Measurements from ENCODE around the gene SPSB2.

Gene SPSB2

DNA sequence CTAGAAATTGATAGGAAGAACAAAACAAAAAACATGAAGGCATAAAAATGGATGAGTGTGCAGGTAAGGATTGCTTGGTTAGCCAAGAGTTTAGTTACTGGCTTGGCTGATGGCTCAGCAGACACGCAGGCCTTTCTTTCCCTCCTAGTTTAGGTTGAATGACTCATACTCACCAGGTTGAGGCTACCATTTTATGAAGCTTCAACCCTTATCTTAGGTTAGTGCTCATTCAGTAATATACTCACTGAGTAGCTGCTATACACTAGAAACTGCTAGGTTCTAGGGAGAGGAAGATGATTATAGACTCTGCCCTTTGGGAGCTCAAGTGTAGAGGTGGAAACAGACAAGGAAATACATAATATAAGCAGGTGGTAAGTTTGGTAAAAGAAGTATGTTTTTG lies 38.8 kb downstream of the SPSB2 start:
- TF ChIP-seq, protein P1, sequence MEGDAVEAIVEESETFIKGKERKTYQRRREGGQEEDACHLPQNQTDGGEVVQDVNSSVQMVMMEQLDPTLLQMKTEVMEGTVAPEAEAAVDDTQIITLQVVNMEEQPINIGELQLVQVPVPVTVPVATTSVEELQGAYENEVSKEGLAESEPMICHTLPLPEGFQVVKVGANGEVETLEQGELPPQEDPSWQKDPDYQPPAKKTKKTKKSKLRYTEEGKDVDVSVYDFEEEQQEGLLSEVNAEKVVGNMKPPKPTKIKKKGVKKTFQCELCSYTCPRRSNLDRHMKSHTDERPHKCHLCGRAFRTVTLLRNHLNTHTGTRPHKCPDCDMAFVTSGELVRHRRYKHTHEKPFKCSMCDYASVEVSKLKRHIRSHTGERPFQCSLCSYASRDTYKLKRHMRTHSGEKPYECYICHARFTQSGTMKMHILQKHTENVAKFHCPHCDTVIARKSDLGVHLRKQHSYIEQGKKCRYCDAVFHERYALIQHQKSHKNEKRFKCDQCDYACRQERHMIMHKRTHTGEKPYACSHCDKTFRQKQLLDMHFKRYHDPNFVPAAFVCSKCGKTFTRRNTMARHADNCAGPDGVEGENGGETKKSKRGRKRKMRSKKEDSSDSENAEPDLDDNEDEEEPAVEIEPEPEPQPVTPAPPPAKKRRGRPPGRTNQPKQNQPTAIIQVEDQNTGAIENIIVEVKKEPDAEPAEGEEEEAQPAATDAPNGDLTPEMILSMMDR (IDR thresholded peaks at IDR 0.05; ENCODE audit: control extremely low read depth, extremely low read depth, low read depth, missing control alignments) = no peak
- DNase-seq (ENCODE audit: extremely low spot score) = no peak
- ChIA-PET POLR2A (interaction anchor here (0.8 kb wide), 1 partner anchor 17 kb away, joined by 5 read pairs; the partner anchor contains the start of gene CDCA3), CTCF (interaction anchor here (0.7 to 5.7 kb wide), 26 partner anchors 10 to 141 kb away, joined by 3 to 46 read pairs (median 4); partner anchors contain the start of genes CD4, CDCA3, GPR162 and LAG3)

DNA sequence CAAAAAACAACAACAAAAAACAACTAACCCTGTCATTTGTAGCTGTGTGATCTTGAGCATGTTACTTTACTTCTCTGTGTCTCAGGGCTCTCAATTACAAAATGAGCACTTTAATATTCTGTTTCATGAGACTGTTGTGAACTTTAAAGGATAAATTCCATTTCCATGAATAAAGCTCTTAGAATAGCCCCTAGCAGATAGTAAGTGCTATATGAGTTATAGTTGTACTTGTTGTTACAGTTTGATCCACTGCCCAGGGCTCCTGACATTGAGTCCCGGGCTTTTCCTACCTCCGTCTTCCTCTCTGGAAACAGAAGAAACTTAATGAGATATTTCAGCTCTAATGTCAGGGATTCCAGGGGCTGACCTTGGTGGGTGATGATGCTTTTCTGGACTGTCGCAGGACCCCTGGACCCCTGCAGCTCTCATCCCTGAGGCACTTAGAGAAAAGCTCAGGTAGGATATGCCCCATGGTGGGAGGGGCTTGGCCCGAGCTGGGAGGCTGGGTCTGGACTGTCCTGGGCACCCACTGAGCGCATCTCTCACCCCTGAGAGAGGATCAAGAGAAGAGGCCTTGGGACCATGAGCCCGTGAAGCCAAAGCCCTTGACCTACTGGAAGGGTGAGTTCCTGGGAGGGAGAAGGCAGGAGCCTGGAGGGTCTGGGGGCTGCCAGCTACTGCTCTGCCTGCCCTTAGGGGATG lies 39.8 kb downstream of the SPSB2 start:
- CTCF ChIA-PET = interaction anchor here (0.9 to 5.7 kb wide), 13 partner anchors 9 to 275 kb away, joined by 3 to 46 read pairs (median 7); partner anchors contain the start of genes C1RL, CDCA3, LAG3 and MLF2
- POLR2A ChIA-PET = interaction anchor here (0.5 kb wide), 1 partner anchor 72 kb away, joined by 3 read pairs; no protein-coding TSS in a partner anchor
- TF ChIP-seq, protein P1 (IDR thresholded peaks at IDR 0.05; ENCODE audit: control extremely low read depth, extremely low read depth, low read depth, missing control alignments) = no peak
- DNase-seq (ENCODE audit: extremely low spot score) = no peak

DNA sequence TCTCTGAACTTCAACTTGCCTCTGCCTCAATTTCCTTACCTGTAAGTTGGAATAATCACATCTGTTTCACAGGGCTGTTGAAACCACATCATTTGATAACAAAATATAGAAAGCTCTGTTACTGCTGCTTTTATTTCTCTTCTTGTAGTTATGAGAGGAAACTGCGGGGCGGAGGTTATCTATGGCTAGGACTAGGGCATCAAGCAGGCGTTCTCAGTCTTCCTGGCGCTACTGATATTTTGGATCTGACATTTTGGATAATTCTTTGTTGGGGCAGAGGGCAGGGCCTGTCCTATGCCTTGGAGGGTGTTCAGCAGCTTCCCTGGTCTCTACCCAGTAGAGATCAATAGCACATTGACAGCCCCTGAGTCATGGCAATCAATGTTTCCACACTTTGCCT lies 41.0 kb downstream of the SPSB2 start:
- ChIA-PET POLR2A (no interaction called here), CTCF (interaction anchor here (1.2 to 5.7 kb wide), 7 partner anchors 8 to 279 kb away, joined by 3 to 46 read pairs (median 5); partner anchors contain the start of genes CDCA3, GNB3, GPR162 and TPI1)
- TF ChIP-seq, protein P1 (IDR thresholded peaks at IDR 0.05; ENCODE audit: control extremely low read depth, extremely low read depth, low read depth, missing control alignments) = no peak
- no peak for DNase-seq (ENCODE audit: extremely low spot score)

DNA sequence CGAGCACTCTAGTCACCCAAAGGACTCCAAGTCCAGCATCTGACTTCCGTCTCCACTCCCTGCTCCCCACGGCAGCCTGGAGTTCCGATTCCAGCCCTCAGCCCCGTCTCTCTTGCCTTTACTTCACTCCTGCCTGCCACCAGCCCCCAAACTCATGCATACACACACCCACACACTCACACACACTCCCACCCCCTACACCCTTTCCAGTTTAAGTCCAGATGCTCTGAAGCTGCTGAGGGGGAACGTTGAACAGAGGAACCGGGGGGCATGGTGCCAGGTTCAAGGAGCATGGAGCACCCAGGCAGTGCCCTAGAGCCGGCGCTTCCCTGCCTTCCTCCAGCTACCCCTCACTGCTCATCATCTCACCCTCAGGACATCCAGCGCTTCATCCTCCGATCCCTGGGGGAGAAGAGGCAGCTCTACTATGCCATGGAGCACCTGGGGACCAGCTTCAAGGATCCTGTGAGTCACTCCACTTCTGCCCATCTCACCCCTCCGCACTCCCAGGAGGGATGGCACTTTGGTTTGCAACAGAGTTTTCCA lies 41.6 kb downstream of the SPSB2 start:
- CTCF ChIA-PET = interaction anchor here (0.9 to 3.8 kb wide), 8 partner anchors 9 to 278 kb away, joined by 3 to 15 read pairs (median 3); partner anchors contain the start of genes GNB3, GPR162, SPSB2 and TPI1
- no peak for DNase-seq (ENCODE audit: extremely low spot score)
- POLR2A ChIA-PET = no interaction called here
- TF ChIP-seq, protein P1 (IDR thresholded peaks at IDR 0.05; ENCODE audit: control extremely low read depth, extremely low read depth, low read depth, missing control alignments) = no peak

DNA sequence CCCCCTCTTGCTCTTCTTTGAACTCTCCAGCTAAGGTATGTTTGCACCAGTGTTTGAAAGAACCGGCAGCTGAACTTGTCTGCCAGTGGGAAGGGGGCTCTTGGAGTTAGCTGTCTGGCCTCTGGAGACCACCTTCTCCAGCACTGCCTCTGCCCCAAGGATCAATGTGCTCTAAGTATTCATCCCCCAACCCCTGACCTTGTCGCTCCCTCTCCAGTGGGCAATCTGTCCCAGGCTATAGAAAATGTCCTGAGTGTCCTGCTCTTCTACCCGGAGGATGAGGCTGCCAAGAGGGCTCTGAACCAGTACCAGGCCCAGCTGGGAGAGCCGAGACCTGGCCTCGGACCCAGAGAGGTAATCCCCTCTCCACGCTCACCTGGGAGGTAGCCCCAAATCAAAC lies 42.1 kb downstream of the SPSB2 start:
- TF ChIP-seq, protein P1 (IDR thresholded peaks at IDR 0.05; ENCODE audit: control extremely low read depth, extremely low read depth, low read depth, missing control alignments) = no peak
- CTCF ChIA-PET = interaction anchor here (0.8 to 3.8 kb wide), 11 partner anchors 9 to 277 kb away, joined by 3 to 15 read pairs (median 4); partner anchors contain the start of genes GNB3, MLF2, SPSB2 and TPI1
- POLR2A ChIA-PET = interaction anchor here (1.3 kb wide), 1 partner anchor 36 kb away, joined by 5 read pairs; the partner anchor contains the start of gene TPI1
- DNase-seq (ENCODE audit: extremely low spot score) = no peak

DNA sequence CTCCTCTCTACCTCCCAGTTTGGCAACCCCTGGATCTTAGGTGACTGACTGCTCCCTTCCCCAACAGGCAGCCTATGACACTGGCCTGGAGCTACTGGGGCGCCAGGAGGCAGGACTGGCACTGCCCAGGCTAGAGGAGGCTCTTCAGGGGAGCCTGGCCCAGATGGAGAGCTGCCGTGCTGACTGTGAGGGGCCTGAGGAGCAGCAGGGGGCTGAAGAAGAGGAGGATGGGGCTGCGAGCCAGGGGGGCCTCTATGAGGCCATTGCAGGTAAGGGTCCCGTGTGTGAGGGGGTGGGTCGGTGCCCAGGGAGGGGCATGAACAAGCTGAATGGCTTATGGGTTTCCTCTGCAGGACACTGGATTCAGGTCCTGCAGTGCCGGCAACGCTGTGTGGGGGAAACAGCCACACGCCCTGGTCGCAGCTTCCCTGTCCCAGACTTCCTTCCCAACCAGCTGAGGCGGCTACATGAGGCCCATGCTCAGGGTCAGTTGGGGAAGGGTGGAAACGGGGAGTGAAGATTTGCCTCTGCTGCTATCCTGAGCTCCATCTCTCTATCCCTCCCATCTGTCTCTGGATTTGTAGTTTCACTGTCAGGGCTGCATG lies 42.7 kb downstream of the SPSB2 start:
- ChIA-PET CTCF (interaction anchor here (0.8 to 3.8 kb wide), 9 partner anchors 8 to 78 kb away, joined by 3 to 15 read pairs (median 4); partner anchors contain the start of genes GNB3, MLF2 and SPSB2), POLR2A (interaction anchor here (1.3 kb wide), 1 partner anchor 37 kb away, joined by 5 read pairs; the partner anchor contains the start of gene TPI1)
- no peak for DNase-seq (ENCODE audit: extremely low spot score)
- TF ChIP-seq, protein P1 (IDR thresholded peaks at IDR 0.05; ENCODE audit: control extremely low read depth, extremely low read depth, low read depth, missing control alignments) = no peak
